ENCODE results near the gene SART3.
A peak's percentile ranks its signal among the peaks of the same experiment; 100 is the strongest.
"Not testable (repeated sequence)": the region's sequence is repeated elsewhere in the genome, so short reads cannot be mapped to it uniquely, and the experiment has no call there.

SART3 gene

DNA sequence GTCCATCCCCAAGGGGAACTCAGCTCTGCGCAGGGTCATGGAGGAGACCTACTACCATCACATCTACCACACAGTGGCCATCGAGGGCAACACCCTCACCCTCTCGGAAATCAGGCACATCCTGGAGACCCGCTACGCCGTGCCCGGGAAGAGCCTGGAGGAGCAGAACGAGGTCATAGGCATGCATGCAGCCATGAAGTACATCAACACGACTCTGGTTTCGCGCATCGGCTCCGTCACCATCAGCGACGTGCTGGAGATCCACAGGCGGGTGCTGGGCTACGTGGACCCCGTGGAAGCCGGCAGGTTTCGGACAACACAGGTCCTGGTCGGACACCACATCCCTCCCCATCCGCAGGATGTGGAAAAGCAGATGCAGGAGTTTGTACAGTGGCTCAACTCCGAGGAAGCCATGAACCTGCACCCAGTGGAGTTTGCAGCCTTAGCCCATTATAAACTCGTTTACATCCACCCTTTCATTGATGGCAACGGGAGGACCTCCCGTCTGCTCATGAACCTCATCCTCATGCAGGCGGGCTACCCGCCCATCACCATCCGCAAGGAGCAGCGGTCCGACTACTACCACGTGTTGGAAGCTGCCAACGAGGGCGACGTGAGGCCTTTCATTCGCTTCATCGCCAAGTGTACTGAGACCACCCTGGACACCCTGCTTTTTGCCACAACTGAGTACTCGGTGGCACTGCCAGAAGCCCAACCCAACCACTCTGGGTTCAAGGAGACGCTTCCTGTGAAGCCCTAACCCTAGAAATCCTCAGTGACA, 42.1 kb downstream of the SART3 start:
- no peak for DNase-seq (ENCODE audit: low read depth in 2 of 2)

- no peak for DNase-seq (ENCODE audit: low read depth in 2 of 2)
Measured at GRCh38 chr12:108518101-108518715, 42.8 kb downstream of the SART3 start.

- DNase-seq (ENCODE audit: low read depth in 2 of 2) = no peak
Measured at GRCh38 chr12:108517288-108518100, 43.5 kb downstream of the SART3 start.

DNA sequence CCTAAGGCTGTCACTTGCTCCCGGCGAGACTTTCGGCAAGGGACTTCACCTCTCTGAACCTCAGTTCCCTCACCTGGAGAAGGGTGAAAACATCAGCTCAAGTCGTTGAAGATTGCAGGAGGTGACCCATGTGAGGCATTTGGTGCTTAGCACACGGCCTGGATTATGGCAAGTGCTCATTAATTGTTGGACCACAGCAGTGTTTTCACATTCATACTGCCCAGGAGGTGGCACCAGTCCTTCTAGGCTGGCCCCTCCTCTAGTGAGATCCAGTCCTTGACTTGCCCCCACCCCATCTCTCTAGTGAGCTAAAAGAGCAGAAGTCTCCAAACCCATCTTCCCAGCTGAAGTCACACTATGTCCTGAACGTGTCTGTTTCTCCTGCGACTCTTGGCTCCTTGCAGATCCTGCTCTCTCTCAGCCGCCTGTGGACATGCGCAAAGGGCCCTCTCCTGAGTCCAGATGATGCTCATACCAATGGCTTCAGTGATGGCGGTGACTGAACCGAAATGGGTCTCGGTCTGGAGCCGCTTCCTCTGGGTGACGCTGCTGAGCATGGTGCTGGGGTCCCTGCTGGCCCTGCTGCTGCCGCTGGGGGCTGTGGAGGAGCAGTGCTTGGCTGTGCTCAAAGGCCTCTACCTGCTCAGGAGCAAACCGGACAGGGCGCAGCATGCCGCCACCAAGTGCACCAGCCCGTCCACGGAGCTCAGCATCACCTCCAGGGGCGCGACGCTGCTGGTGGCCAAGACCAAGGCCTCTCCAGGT, 44.3 kb downstream of the SART3 start:
- DNase-seq (ENCODE audit: low read depth in 2 of 2) = no peak

DNA sequence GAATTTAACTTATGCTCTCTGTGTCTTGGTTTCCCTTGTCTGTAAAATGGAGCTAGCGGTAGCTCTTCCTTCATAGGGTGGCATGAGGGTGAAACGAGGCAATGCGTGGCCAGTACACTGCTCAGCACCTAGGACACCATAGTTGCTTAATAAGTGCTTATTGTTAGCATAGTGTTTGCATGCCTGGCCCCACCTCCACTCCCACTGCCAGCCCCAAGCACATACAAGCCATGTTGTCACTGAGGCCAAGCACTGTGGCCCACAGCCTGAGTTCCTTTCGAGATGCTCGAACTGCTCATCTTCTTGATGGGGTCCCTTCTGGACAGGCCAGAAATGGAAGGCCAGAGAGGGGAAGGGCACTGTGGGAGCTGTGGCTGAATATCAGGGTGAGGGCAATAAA, 45.1 kb downstream of the SART3 start:
- no peak for DNase-seq (ENCODE audit: low read depth in 2 of 2)

- DNase-seq (ENCODE audit: low read depth in 2 of 2) = peak; percentile 99
Measured at GRCh38 chr12:108514973-108515814, 45.8 kb downstream of the SART3 start, which contains the start of gene FICD. TSS of gene FICD (plus strand) at chr12:108515277. CDS start at chr12:108516973, 1,696 bp downstream.

GRCh38 chr12:108514468-108514972, 46.5 kb downstream of the SART3 start:
- no peak for DNase-seq (ENCODE audit: low read depth in 2 of 2)

DNA sequence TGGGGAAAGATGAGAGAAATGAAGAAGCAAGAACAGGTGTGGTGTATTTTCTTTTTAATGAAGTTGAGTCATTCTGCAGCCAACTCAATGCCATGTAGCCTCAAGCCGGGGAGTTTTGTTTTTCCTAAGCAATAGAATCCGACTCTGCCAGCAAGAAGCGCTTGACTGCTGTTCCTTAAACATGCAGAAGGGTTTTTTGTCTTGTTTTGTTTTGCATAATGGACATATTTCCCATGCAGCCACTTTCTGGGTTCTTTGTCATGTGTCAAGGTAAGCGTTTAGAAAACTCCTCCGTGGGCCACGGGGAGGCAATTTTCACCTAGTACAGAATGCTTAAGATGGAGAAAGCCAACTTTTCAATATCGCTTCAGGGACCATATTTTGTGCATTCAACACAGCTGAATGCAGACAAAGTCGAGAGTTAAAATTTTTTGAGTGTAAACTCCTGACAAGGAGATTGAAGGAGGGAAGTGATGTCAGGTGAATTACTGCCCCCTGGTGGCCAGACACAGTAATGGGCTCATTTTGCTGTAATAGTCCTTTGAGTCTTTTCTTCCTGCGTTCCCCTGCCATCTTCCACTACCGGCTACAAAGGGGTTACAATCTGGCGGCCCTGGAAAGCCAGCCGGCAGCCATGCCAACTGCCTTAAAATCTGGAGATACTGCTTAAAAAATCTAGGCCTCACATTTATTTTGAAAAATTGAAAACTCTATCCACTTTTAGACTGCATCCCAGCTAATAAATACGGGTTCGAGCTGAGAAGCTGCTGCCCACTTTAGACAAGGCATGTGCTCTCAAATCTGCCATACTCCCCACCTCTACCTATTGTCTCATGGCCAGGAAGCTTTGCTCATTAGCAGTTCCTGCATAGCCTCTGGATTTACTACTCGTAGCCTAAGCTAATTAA, 49.1 kb downstream of the SART3 start:
- peak; percentile 50 to 67 for DNase-seq (ENCODE audit: low read depth in 2 of 2)

GRCh38 chr12:108510836-108511235, 50.1 kb downstream of the SART3 start:
- DNase-seq (ENCODE audit: low read depth in 2 of 2) = no peak

- DNase-seq (ENCODE audit: low read depth in 2 of 2) = no peak
Measured at GRCh38 chr12:108509806-108510205, 51.2 kb downstream of the SART3 start.

GRCh38 chr12:108507971-108508642, 52.9 kb downstream of the SART3 start:
- peak in 1 of 2 donors; percentile 29 for DNase-seq (ENCODE audit: low read depth in 2 of 2)

DNA sequence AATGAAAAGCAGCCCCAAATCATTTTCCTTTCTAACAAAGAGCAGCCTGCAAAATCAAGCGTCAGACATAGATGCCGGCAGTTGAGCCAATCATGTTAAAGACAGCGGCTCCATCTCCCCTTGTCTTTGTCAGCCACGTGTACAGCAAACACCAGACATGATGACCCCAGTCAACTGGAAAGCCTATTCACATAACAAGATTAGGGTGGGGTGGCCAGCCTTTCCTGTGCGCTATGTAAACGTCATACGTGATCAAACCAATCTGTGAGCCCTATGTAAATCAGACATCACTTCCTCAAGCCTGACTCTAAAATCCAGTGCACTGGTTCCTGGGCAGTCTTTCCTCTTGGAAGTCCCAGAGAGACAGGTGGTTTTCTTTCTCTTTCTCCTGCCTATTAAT, 55.8 kb downstream of the SART3 start:
- DNase-seq (ENCODE audit: low read depth in 2 of 2) = no peak

- DNase-seq (ENCODE audit: low read depth in 2 of 2) = no peak
Measured at GRCh38 chr12:108502922-108503321, 58.1 kb downstream of the SART3 start.

GRCh38 chr12:108498136-108498535, 62.8 kb downstream of the SART3 start:
- DNase-seq (ENCODE audit: low read depth in 2 of 2) = no peak

DNA sequence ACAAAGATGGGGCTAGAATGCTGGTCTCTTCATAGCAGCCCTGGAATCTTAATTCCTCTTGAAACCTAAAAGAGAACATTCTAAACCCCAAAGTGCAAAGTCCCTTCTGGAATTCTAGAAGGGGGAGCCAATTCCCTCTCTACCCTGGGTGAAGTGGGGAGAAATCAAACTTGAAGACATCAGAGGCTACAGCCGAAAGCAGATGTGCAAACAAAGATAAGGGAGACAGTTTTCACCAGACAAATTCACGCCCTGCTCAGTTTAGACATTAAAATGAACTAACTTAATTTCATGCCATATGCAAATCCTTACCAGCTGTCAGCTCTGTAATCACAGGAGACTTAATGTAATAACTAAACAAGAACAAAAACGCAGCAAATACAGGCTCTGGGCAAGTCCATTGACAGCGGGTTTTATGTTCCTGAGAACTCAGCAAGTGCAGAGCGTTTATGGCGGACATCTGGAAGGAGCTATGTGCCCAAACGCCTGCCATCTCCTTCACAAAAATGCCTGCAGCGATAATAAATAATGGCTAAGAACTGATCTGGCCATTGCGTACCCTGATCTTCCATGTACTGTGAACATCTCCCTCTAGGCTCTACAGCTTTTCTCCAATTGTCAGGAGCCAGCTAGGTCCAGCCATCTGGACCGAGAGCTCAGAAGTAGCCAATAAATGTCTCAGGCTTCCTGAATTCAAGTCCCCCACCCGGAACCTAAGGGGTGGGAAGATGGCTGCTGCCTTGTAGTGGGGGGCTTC, 65.0 kb downstream of the SART3 start:
- DNase-seq (ENCODE audit: low read depth in 2 of 2) = no peak

- DNase-seq (ENCODE audit: low read depth in 2 of 2) = no peak
Measured at GRCh38 chr12:108495054-108495453, 65.9 kb downstream of the SART3 start.

GRCh38 chr12:108491256-108491655, 69.7 kb downstream of the SART3 start:
- no peak for DNase-seq (ENCODE audit: low read depth in 2 of 2)

GRCh38 chr12:108487029-108487428, 73.9 kb downstream of the SART3 start:
- DNase-seq (ENCODE audit: low read depth in 2 of 2) = not testable (repeated sequence)
